SIG-M5 treated with dmso at 0.1 percent for 504 hours (cell line): ENCODE results near the gene LGR4.
"Not testable (repeated sequence)": the region's sequence is repeated elsewhere in the genome, so short reads cannot be mapped to it uniquely, and the experiment has no call there.

Experiments
- DNase-seq: peaks from one replicate; lab custom pipeline; 2025; ENCODE audit not compliant: unreplicated experiment; lab: John Stamatoyannopoulos, UW

Gene LGR4

GRCh38 chr11:27472398-27473016 lies at the start of gene LGR4:
LGR4 (minus strand) TSS chr11:27472790; CDS start chr11:27472302, 488 bp downstream.
- peak; percentile 87 for DNase-seq

- DNase-seq = no peak
Observed at GRCh38 chr11:27520226-27520625, 47.6 kb upstream of the LGR4 start.

GRCh38 chr11:27518518-27518917 lies 45.9 kb upstream of the LGR4 start:
- no peak for DNase-seq

GRCh38 chr11:27517490-27517889 lies 44.9 kb upstream of the LGR4 start:
- DNase-seq = not testable (repeated sequence)

- DNase-seq = no peak
Observed at GRCh38 chr11:27514558-27514957, 42.0 kb upstream of the LGR4 start.

- no peak for DNase-seq
Observed at GRCh38 chr11:27514076-27514475, 41.5 kb upstream of the LGR4 start.

- DNase-seq = no peak
Observed at GRCh38 chr11:27513389-27513788, 40.8 kb upstream of the LGR4 start.

GRCh38 chr11:27512238-27512637 lies 39.6 kb upstream of the LGR4 start:
- no peak for DNase-seq

GRCh38 chr11:27509908-27510307 lies 37.3 kb upstream of the LGR4 start:
- no peak for DNase-seq

GRCh38 chr11:27507557-27508322 lies 35.1 kb upstream of the LGR4 start:
- peak; percentile 32 for DNase-seq

GRCh38 chr11:27506200-27507182 lies 33.9 kb upstream of the LGR4 start, which contains the start of gene LIN7C:
LIN7C (minus strand) TSS chr11:27506769; CDS start chr11:27506752, 17 bp downstream.
- DNase-seq = peak; percentile 95

GRCh38 chr11:27505781-27506180 lies 33.2 kb upstream of the LGR4 start:
- no peak for DNase-seq

- no peak for DNase-seq
Observed at GRCh38 chr11:27504205-27504604, 31.6 kb upstream of the LGR4 start.

- no peak for DNase-seq
Observed at GRCh38 chr11:27501100-27501499, 28.5 kb upstream of the LGR4 start.

- DNase-seq = no peak
Observed at GRCh38 chr11:27497911-27498310, 25.3 kb upstream of the LGR4 start.

- DNase-seq = no peak
Observed at GRCh38 chr11:27497284-27497866, 24.8 kb upstream of the LGR4 start.

- DNase-seq = no peak
Observed at GRCh38 chr11:27496461-27496860, 23.9 kb upstream of the LGR4 start.

GRCh38 chr11:27495710-27496300 lies 23.2 kb upstream of the LGR4 start:
- no peak for DNase-seq

- DNase-seq = no peak
Observed at GRCh38 chr11:27489092-27489491, 16.5 kb upstream of the LGR4 start.

- no peak for DNase-seq
Observed at GRCh38 chr11:27487706-27488105, 15.1 kb upstream of the LGR4 start.
